Keratinocyte (primary cell): Measurements from ENCODE around the gene PEMT.

ENCODE experiments used
- CTCF ChIP-seq, 3 experiments: IDR thresholded peaks in 1 of 3; conservative IDR thresholded peaks in 1 of 3; optimal IDR thresholded peaks in 1 of 3; 2 replicates in 2 of 3; 3 replicates in 1 of 3; pipeline versions ENCODE3 to v1.5.1; 2011; ENCODE audit warnings: low read length in 3 of 3, mild to moderate bottlenecking in 3 of 3, moderate library complexity in 2 of 3, control low read depth in 1 of 3, inconsistent platforms in 1 of 3; ENCODE audit not compliant: insufficient read depth in 2 of 3; ENCODE audit errors: extremely low read depth in 1 of 3
- EZH2 ChIP-seq: IDR thresholded peaks from one replicate; pipeline ENCODE4 v1.6.1; 2012; ENCODE audit warnings: inconsistent platforms, mild to moderate bottlenecking, low read length, moderate library complexity

- TF ChIP-seq CTCF (optimal IDR thresholded peaks at IDR 0.05 in 1 of 3, IDR thresholded peaks at IDR 0.05 in 1 of 3, conservative IDR thresholded peaks at IDR 0.05 in 1 of 3; ENCODE audit: extremely low read depth in 1 of 3, insufficient read depth in 2 of 3, low read length in 3 of 3) = no peak
- no peak for TF ChIP-seq EZH2
Observed at GRCh38 chr17:17555906-17556305, 35.6 kb downstream of the PEMT start.
